Stimulated activated CD4-positive, alpha-beta T cell treated with anti-CD3 and anti-CD28 coated beads, Interleukin-15, amount 100 ng/mL, for 24 hours (primary cell): ENCODE results near the gene CYP4F2.
"Not testable (repeated sequence)": the region's sequence is repeated elsewhere in the genome, so short reads cannot be mapped to it uniquely, and the experiment has no call there.

ENCODE experiments used
- DNase-seq: peaks from one replicate; pipeline ENCODE4 v3.0.0-alpha.2; 2020

The CYP4F2 gene

GRCh38 chr19:15899561-15899960, 1.7 kb upstream of the CYP4F2 start:
- not testable (repeated sequence) for DNase-seq

- no peak for DNase-seq
These were observed 692 bp downstream of the CYP4F2 start for GRCh38 chr19:15897026-15897737.

DNA sequence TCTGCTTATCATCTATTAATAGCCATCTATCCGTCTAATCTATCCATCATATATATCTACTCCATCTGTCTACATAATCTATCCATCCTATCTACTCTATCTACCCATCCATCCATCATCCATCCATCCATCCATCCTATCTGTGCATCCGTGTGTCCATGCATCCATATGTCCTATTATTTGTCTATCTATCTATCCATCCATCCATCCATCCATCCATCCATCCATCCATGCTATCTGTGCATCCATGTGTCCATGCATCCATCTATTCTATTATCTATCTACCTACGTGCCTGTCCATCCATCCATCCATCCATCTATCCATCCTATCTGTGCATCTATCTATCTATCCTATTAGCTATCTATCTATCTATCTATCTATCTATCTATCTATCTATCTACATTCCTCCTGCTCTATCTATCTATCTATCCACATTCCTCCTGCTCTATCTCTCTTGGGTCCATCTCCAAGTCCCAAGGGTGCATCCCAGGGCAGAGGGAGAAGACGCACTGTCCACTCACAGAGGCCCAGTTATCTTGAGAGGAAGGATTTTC, 1.9 kb downstream of the CYP4F2 start:
- no peak for DNase-seq

DNA sequence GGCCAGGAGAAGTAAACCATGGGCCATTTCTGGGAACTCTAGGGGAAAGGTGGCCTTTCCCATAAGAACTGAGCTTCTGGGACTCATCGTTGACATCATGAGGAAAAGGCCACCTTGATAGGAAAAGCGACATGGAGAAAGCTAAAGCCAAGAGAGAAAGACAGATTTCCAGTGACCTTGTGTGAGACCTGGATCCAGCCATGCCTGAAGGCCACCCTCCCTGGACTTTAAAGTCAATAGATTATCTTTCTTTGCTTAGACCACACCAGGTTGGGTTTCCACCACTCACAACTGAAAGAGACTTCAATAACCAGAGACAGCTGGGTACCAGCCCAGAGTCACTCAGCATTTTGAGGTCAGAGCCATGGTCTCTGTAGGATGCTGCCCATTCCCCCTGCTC, 3.5 kb downstream of the CYP4F2 start:
- DNase-seq: no peak

- DNase-seq: no peak
These were observed 4.4 kb downstream of the CYP4F2 start for GRCh38 chr19:15893477-15893876.

- no peak for DNase-seq
These were observed 5.9 kb downstream of the CYP4F2 start for GRCh38 chr19:15892012-15892411.

- DNase-seq: no peak
These were observed 6.4 kb downstream of the CYP4F2 start for GRCh38 chr19:15891434-15891833.

DNA sequence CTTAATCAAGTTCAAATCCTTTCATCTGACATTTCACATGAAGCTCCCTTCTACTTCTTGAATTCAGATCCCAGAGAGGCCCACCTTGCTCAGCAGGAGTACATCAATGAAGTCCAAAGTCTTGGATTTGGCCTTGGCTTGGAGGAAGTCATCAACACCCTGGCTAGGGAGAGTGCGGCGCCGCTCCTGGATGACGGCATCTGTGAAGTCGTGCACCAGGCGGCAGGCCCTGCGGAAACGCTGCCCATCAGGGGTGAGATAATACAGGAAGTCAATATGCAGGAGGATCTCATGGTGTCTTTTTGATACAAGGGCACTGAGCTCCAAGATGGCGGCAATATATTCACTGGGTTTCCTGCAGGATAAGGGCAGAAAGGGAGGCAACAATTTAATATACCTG, 8.5 kb downstream of the CYP4F2 start:
- DNase-seq: not testable (repeated sequence)

GRCh38 chr19:15885919-15886318, 12.0 kb downstream of the CYP4F2 start:
- DNase-seq: no peak

- no peak for DNase-seq
These were observed 12.7 kb downstream of the CYP4F2 start for GRCh38 chr19:15885167-15885566.

DNA sequence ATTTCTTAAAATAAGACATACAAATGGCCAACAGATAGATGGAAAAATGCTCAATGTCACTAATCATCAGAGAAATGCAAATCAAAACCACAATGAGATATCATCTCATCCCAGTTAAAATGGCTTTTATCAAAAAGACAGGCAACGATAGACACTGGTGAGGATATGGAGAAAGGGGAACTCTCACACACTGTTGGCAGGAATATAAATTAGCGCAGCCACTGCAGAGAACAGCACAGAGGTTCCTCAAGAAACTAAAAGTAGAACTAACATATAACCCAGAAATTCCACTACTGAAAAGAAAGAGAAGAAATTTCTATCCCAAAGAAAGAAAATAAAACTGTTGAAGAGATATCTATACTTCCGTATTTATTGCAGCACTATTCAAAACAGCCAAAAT, 14.5 kb downstream of the CYP4F2 start:
- DNase-seq: not testable (repeated sequence)

DNA sequence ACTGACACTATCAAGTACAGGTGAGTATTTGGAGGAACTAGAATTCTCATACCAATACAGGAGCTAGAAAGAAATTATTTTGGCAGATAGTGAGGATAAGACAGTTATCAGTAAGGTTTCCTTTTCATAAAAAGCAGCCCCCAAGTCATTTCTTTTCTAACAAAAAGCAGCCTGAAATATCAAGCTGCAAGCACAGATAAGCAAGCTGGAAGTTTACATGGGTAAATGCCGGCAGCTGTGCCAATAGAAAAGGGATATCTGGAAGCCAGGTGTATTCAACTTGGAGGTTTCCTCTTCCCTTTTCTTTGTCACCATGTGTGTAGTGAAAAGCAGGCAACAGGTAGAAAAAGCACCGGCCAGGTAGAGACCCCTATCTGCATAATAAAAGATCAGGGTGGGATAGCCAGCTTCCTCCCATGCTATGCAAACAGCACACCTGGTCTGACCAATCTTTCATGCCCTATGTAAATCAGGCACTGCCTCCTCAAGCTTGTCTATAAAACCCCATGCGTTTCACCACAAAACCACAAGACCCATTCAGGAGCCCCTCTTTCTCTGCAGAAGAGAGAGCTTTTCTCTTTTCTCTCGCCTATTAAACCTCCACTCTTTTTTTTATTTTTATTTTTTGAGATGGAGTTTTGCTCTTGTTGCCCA, 22.9 kb downstream of the CYP4F2 start:
- DNase-seq: no peak

GRCh38 chr19:15873771-15874170, 24.1 kb downstream of the CYP4F2 start:
- not testable (repeated sequence) for DNase-seq

GRCh38 chr19:15871570-15871969, 26.3 kb downstream of the CYP4F2 start:
- peak; percentile 35 for DNase-seq

GRCh38 chr19:15869873-15870272, 28.0 kb downstream of the CYP4F2 start:
- DNase-seq: no peak

DNA sequence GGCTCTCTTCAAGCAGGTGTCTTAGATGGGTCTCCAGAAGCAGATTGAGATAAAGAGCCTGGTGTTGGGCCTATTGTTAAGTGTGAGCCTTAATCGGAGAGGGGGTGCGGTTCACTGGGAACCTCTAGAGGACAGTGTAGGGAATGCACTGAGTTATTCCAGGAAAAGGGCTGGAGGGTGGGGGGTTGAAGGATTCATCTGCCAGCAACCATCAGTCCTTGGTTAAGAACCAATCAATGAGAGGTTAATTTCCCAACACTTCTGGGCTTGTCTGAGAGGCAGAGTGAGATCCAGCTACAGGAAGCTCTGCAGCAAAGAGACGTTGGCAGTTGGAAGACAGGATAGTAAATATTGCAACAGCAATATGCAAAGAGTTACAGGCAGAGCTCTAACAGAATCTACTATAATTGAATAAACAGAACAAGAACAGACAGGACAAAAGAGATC, 28.7 kb downstream of the CYP4F2 start:
- peak; percentile 44 for DNase-seq

- no peak for DNase-seq
These were observed 31.2 kb downstream of the CYP4F2 start for GRCh38 chr19:15866636-15867035.

DNA sequence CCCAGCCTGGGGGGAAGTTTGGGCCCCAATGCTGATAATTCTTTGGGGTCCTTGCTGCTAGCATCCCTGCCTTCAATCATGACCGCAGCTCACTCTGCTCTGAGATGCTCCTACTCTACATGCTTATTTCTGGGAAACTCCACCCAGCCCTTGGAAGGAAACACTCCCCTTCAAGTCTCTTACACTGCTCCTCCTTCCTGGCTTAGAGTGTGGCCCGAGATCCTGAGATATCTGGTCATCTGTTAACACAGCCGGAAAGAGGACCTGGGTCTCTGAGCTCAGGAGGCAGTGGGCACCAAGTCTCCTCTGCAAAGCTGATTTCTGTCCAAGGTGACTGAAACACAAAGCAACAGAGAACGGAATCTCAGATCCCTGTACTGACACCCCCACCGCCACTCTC, 33.0 kb downstream of the CYP4F2 start:
- no peak for DNase-seq

- DNase-seq: no peak
These were observed 34.6 kb downstream of the CYP4F2 start for GRCh38 chr19:15863272-15863671.

DNA sequence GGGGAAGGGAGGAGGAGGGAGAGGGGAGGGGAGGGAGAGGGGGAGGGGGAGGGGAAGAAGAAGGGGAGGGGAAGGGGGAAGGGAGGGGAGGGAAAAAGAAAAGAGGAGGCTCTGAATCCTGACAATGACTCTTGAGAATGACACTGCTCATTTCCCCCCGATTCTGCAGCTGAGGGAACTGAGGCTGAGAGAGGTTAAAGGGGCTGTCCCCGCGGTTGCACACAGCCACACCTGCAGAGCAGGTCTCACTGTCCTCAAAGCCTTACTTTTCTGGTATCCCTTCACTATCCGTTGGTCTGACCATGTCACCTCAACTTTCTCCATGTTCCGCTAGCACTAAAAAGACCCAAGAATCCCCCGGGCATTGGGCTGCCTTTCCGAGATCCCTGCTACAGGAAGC, 35.4 kb downstream of the CYP4F2 start:
- DNase-seq: no peak

- DNase-seq: no peak
These were observed 37.4 kb downstream of the CYP4F2 start for GRCh38 chr19:15860522-15860921.

DNA sequence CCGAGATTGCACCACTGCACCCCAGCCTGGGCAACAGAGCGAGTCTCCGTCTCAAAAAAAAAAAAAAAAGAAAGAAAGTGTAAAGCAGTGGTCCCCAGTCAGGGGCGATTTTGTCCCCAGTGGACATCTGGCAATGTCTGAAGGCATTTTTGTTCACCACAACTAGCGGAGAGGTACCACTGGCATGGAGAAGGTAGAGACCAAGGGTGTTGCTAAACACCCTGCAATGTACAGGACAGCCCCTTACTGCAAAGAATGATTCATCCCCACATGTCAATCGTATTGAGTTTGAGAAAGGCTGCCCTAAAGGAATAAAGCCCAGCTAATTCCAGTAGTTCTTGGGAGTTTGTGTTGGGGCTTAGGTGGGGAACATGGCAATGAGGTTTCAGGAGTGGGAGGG, 38.7 kb downstream of the CYP4F2 start:
- no peak for DNase-seq

GRCh38 chr19:15850385-15850784, 47.5 kb downstream of the CYP4F2 start:
- DNase-seq: no peak

GRCh38 chr19:15846923-15847322, 51.0 kb downstream of the CYP4F2 start:
- no peak for DNase-seq

DNA sequence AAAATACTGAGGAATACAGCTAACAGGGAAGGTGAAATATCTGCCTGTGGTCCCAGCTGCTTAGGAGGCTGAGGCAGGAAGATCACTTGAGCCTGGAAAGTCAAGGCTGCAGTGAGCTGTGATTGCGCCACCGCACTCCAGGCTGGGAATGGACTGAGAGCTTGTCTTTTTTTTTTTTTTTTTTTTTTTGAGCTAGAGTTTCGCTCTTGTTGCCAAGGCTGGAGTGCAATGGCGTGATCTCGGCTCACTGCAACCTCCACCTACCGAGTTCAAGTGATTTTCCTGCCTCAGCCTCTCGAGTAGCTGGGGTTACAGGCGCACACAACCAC, 54.0 kb downstream of the CYP4F2 start:
- not testable (repeated sequence) for DNase-seq
